Fibroblast of skin of back (primary cell): ENCODE data around the gene KMT5B.

Experiments
- DNase-seq: peaks from one replicate; pipeline ENCODE4 v3.0.0-alpha.2; 2013

Gene KMT5B

GRCh38 chr11:68142441-68143309 lies 70.4 kb downstream of the KMT5B start:
- no peak for DNase-seq

- no peak for DNase-seq
These were observed 71.1 kb downstream of the KMT5B start for GRCh38 chr11:68142028-68142412.

- no peak for DNase-seq
These were observed 71.7 kb downstream of the KMT5B start for GRCh38 chr11:68141246-68142027.

GRCh38 chr11:68140496-68141245 lies 72.4 kb downstream of the KMT5B start:
- DNase-seq, result no peak

GRCh38 chr11:68138237-68138636 lies 74.9 kb downstream of the KMT5B start:
- no peak for DNase-seq

GRCh38 chr11:68137833-68138232 lies 75.3 kb downstream of the KMT5B start:
- no peak for DNase-seq

GRCh38 chr11:68136866-68137265 lies 76.2 kb downstream of the KMT5B start:
- DNase-seq, result no peak

- DNase-seq, result no peak
These were observed 77.9 kb downstream of the KMT5B start for GRCh38 chr11:68135161-68135560.

GRCh38 chr11:68133761-68134160 lies 79.3 kb downstream of the KMT5B start:
- no peak for DNase-seq

GRCh38 chr11:68130121-68130520 lies 83.0 kb downstream of the KMT5B start:
- no peak for DNase-seq

GRCh38 chr11:68128682-68129327 lies 84.3 kb downstream of the KMT5B start:
- DNase-seq, result peak; percentile 64

GRCh38 chr11:68127714-68128681 lies 85.1 kb downstream of the KMT5B start:
- DNase-seq, result peak; percentile 83

GRCh38 chr11:68125164-68125563 lies 87.9 kb downstream of the KMT5B start:
- DNase-seq, result no peak

- DNase-seq, result peak; percentile 16
These were observed 90.1 kb downstream of the KMT5B start for GRCh38 chr11:68122936-68123539.

- DNase-seq, result peak; percentile 93
These were observed 91.8 kb downstream of the KMT5B start, which contains the start of gene CHKA for GRCh38 chr11:68121067-68121899. Gene CHKA (minus strand): TSS chr11:68121388. CDS start chr11:68121177, 211 bp downstream.

- DNase-seq, result peak; percentile 40
These were observed 92.6 kb downstream of the KMT5B start for GRCh38 chr11:68120273-68121066.

- no peak for DNase-seq
These were observed 94.2 kb downstream of the KMT5B start for GRCh38 chr11:68118706-68119448.

- DNase-seq, result peak; percentile 45
These were observed 95.1 kb downstream of the KMT5B start for GRCh38 chr11:68117853-68118470.
